CD8-positive, alpha-beta memory T cell (primary cell): ENCODE results near the gene MAN2A1. TPM values are rescaled to one million over a fixed set of nuclear protein-coding genes. Genes with fewer than 3 reads are reported as not detected.
A peak's percentile ranks its signal among the peaks of the same experiment; 100 is the strongest.

ENCODE experiments used
- CTCF ChIA-PET: fragments of 350-600 bp; sonication (Branson Sonifier 250); formaldehyde crosslinking; loops from one replicate; lab custom pipeline; 2021; ENCODE audit warnings: antibody characterized with exemption; lab: Charles Lee
- POLR2A ChIA-PET: fragments of 350-600 bp; sonication (Branson Sonifier 250); formaldehyde crosslinking; loops from one replicate; lab custom pipeline; 2021; ENCODE audit warnings: antibody characterized with exemption; lab: Charles Lee
- DNase-seq, 5 donors: peaks; one replicate each; pipeline versions ENCODE4 v3.0.0 to v3.0.0-alpha.2; 2020 to 2022; ENCODE audit warnings: mixed read lengths in 1 of 5
- H3K27ac ChIP-seq: one replicate; pipeline ENCODE4 v1.7.0; 2013; ENCODE audit warnings: low read depth, mild to moderate bottlenecking, low read length, moderate library complexity
- H3K27me3 ChIP-seq: 2 replicates; pipeline ENCODE4 v1.7.0; 2013; ENCODE audit warnings: low read length, mild to moderate bottlenecking; ENCODE audit not compliant: insufficient read depth, poor library complexity, severe bottlenecking
- H3K36me3 ChIP-seq: 2 replicates; pipeline ENCODE4 v1.7.0; 2013; ENCODE audit warnings: mild to moderate bottlenecking, low read length, moderate library complexity; ENCODE audit not compliant: insufficient read depth
- H3K4me1 ChIP-seq: 2 replicates; pipeline ENCODE4 v1.7.0; 2013; ENCODE audit warnings: mild to moderate bottlenecking, low read length, moderate library complexity; ENCODE audit not compliant: insufficient read depth
- H3K4me3 ChIP-seq: 2 replicates; pipeline ENCODE4 v1.7.0; 2013; ENCODE audit warnings: mild to moderate bottlenecking, low read length
- H3K9me3 ChIP-seq: 2 replicates; pipeline ENCODE4 v1.7.0; 2013; ENCODE audit warnings: mild to moderate bottlenecking, low read length
- H3K27ac Mint-ChIP-seq, 8 donors: one replicate each; pipeline ENCODE4 v1.8.0; 2020 to 2021; ENCODE audit warnings: mixed read lengths in 8 of 8, mild to moderate bottlenecking in 6 of 8, inconsistent platforms in 3 of 8, moderate library complexity in 3 of 8
- H3K27me3 Mint-ChIP-seq, 2 donors: one replicate each; pipeline ENCODE4 v1.8.0; 2020 to 2021; ENCODE audit warnings: mixed read lengths in 2 of 2, mild to moderate bottlenecking in 1 of 2, moderate library complexity in 1 of 2
- H3K36me3 Mint-ChIP-seq, 3 donors: one replicate each; pipeline ENCODE4 v1.8.0; 2020 to 2021; ENCODE audit warnings: mixed read lengths in 3 of 3, inconsistent platforms in 1 of 3, mild to moderate bottlenecking in 1 of 3
- H3K4me1 Mint-ChIP-seq, 3 donors: one replicate each; pipeline ENCODE4 v1.8.0; 2020 to 2021; ENCODE audit warnings: mixed read lengths in 3 of 3, inconsistent platforms in 1 of 3, mild to moderate bottlenecking in 1 of 3
- H3K4me3 Mint-ChIP-seq, 7 donors: one replicate each; pipeline ENCODE4 v1.8.0; 2020 to 2021; ENCODE audit warnings: mixed read lengths in 7 of 7, mild to moderate bottlenecking in 6 of 7, moderate library complexity in 4 of 7, inconsistent platforms in 2 of 7
- H3K9me3 Mint-ChIP-seq, 5 donors: one replicate each; pipeline ENCODE4 v1.8.0; 2020 to 2022; ENCODE audit warnings: mixed read lengths in 5 of 5, mild to moderate bottlenecking in 3 of 5, moderate library complexity in 2 of 5, inconsistent platforms in 1 of 5
- polyA plus RNA-seq: library from polyadenylated mRNA; unstranded; fragments of 300-500 nt; fragmentation: Illumina TruSeq; gene quantifications from one replicate; pipeline ENCODE4 v1.2.3, GENCODE V29; 2021
- total RNA-seq, 2 experiments: library from RNA; stranded (reverse); gene quantifications; one replicate each; pipeline ENCODE4 v1.2.3, GENCODE V29; 2021

Gene MAN2A1
- total and polyA plus RNA-seq, 3 experiments from 2014 or later: 28.1 to 30.8 (median 28.9) TPM

GRCh38 chr5:109653042-109653441, 36.7 kb upstream of the MAN2A1 start:
- Histone ChIP-seq H3K4me1 (peaks cover 14% of the 10 kb centered on the region), H3K9me3 (no peaks in the 10 kb centered on the region), H3K27ac (no peak overlapping the region), H3K36me3 (no peaks in the 10 kb centered on the region), H3K27me3 (no peaks in the 10 kb centered on the region), H3K4me3 (no peak overlapping the region)
- DNase-seq: no peak
- POLR2A ChIA-PET: no interaction called here
- Mint-ChIP-seq H3K27ac (no peak overlapping the region), H3K36me3 (no peaks in the 10 kb centered on the region), H3K9me3 (no peaks in the 10 kb centered on the region), H3K4me3 (no peak overlapping the region), H3K27me3 (peaks cover 1 to 10% of the 10 kb centered on the region in 2 donors), H3K4me1 (peaks cover 14 to 16% (median 15%) of the 10 kb centered on the region in 3 donors)
- CTCF ChIA-PET: no interaction called here

GRCh38 chr5:109653561-109654239, 36.0 kb upstream of the MAN2A1 start:
- Histone ChIP-seq H3K9me3 (no peaks in the 10 kb centered on the region), H3K27ac (no peak overlapping the region), H3K4me1 (peaks cover 14% of the 10 kb centered on the region), H3K27me3 (no peaks in the 10 kb centered on the region), H3K36me3 (no peaks in the 10 kb centered on the region), H3K4me3 (no peak overlapping the region)
- peaks cover 3 to 10% of the 10 kb centered on the region in 2 donors for H3K27me3 Mint-ChIP-seq
- no peak for DNase-seq
- CTCF ChIA-PET: no interaction called here
- peak overlapping the region in 1 of 8 donors; percentile 47 for H3K27ac Mint-ChIP-seq
- peaks cover 14 to 16% (median 15%) of the 10 kb centered on the region in 3 donors for H3K4me1 Mint-ChIP-seq
- no peaks in the 10 kb centered on the region for H3K36me3 Mint-ChIP-seq
- H3K9me3 Mint-ChIP-seq: no peaks in the 10 kb centered on the region
- no peak overlapping the region for H3K4me3 Mint-ChIP-seq
- POLR2A ChIA-PET: no interaction called here

GRCh38 chr5:109654455-109654854, 35.3 kb upstream of the MAN2A1 start:
- Histone ChIP-seq H3K4me3 (no peak overlapping the region), H3K36me3 (no peaks in the 10 kb centered on the region)

GRCh38 chr5:109655841-109656240, 33.9 kb upstream of the MAN2A1 start:
- H3K4me3 Mint-ChIP-seq: no peak overlapping the region
- CTCF ChIA-PET: no interaction called here
- H3K27ac ChIP-seq: no peak overlapping the region

More at GRCh38 chr5:109654455-109654854, 35.3 kb upstream of the MAN2A1 start:
- H3K4me3 Mint-ChIP-seq: no peak overlapping the region
- peaks cover 8 to 10% of the 10 kb centered on the region in 2 donors for H3K27me3 Mint-ChIP-seq
- H3K27ac Mint-ChIP-seq: no peak overlapping the region
- H3K9me3 ChIP-seq: no peaks in the 10 kb centered on the region
- peaks cover 14 to 16% (median 15%) of the 10 kb centered on the region in 3 donors for H3K4me1 Mint-ChIP-seq
- no peak for DNase-seq
- H3K27ac ChIP-seq: no peak overlapping the region
- POLR2A ChIA-PET: no interaction called here
- no peaks in the 10 kb centered on the region for H3K36me3 Mint-ChIP-seq
- CTCF ChIA-PET: no interaction called here
- no peaks in the 10 kb centered on the region for H3K27me3 ChIP-seq
- no peaks in the 10 kb centered on the region for H3K9me3 Mint-ChIP-seq
- peaks cover 14% of the 10 kb centered on the region for H3K4me1 ChIP-seq

GRCh38 chr5:109656829-109657228, 32.9 kb upstream of the MAN2A1 start:
- POLR2A ChIA-PET: interaction anchor here (0.5 kb wide), 1 partner anchor 146 kb away, joined by 3 read pairs; no protein-coding TSS in a partner anchor
- H3K9me3 Mint-ChIP-seq: no peaks in the 10 kb centered on the region
- no peak overlapping the region for H3K4me3 ChIP-seq
- peaks cover 14 to 16% (median 15%) of the 10 kb centered on the region in 3 donors for H3K4me1 Mint-ChIP-seq
- no peaks in the 10 kb centered on the region for H3K36me3 Mint-ChIP-seq
- no peaks in the 10 kb centered on the region for H3K27me3 ChIP-seq
- peak overlapping the region in 1 of 7 donors; percentile 5 for H3K4me3 Mint-ChIP-seq
- H3K27me3 Mint-ChIP-seq: peaks cover 15 to 16% of the 10 kb centered on the region in 2 donors
- H3K4me1 ChIP-seq: peaks cover 14% of the 10 kb centered on the region
- DNase-seq: peak in 3 of 5 donors; percentile 45 to 46 (median 46)
- no peak overlapping the region for H3K27ac ChIP-seq
- H3K36me3 ChIP-seq: no peaks in the 10 kb centered on the region
- CTCF ChIA-PET: no interaction called here
- peak overlapping the region in 3 of 8 donors; percentile 12 to 26 (median 14) for H3K27ac Mint-ChIP-seq
- no peaks in the 10 kb centered on the region for H3K9me3 ChIP-seq

More at GRCh38 chr5:109655841-109656240, 33.9 kb upstream of the MAN2A1 start:
- no peaks in the 10 kb centered on the region for H3K36me3 Mint-ChIP-seq
- H3K36me3 ChIP-seq: no peaks in the 10 kb centered on the region
- H3K27me3 ChIP-seq: no peaks in the 10 kb centered on the region
- H3K4me3 ChIP-seq: no peak overlapping the region
- peaks cover 14 to 16% (median 15%) of the 10 kb centered on the region in 3 donors for H3K4me1 Mint-ChIP-seq
- H3K27me3 Mint-ChIP-seq: peaks cover 15 to 16% of the 10 kb centered on the region in 2 donors
- no peak for DNase-seq
- POLR2A ChIA-PET: no interaction called here
- no peaks in the 10 kb centered on the region for H3K9me3 ChIP-seq
- H3K9me3 Mint-ChIP-seq: no peaks in the 10 kb centered on the region
- peak overlapping the region in 1 of 8 donors; percentile 36 for H3K27ac Mint-ChIP-seq
- peaks cover 14% of the 10 kb centered on the region for H3K4me1 ChIP-seq

GRCh38 chr5:109659901-109660300, 29.8 kb upstream of the MAN2A1 start:
- no peak overlapping the region for H3K4me3 Mint-ChIP-seq
- peaks cover 6 to 15% of the 10 kb centered on the region in 2 donors for H3K27me3 Mint-ChIP-seq
- DNase-seq: no peak
- Histone ChIP-seq H3K9me3 (no peaks in the 10 kb centered on the region), H3K27me3 (no peaks in the 10 kb centered on the region), H3K27ac (no peak overlapping the region), H3K4me1 (peaks cover 14% of the 10 kb centered on the region), H3K4me3 (no peak overlapping the region), H3K36me3 (no peaks in the 10 kb centered on the region)
- no peaks in the 10 kb centered on the region for H3K36me3 Mint-ChIP-seq
- no peak overlapping the region for H3K27ac Mint-ChIP-seq
- ChIA-PET POLR2A (interaction anchor here (0.8 kb wide), 1 partner anchor 30 kb away, joined by 3 read pairs; the partner anchor contains the start of gene MAN2A1), CTCF (no interaction called here)
- H3K9me3 Mint-ChIP-seq: no peaks in the 10 kb centered on the region
- H3K4me1 Mint-ChIP-seq: peaks cover 14 to 16% (median 15%) of the 10 kb centered on the region in 3 donors

- POLR2A ChIA-PET: interaction anchor here (0.8 kb wide), 1 partner anchor 29 kb away, joined by 3 read pairs; the partner anchor contains the start of gene MAN2A1
- peaks cover 14% of the 10 kb centered on the region for H3K4me1 ChIP-seq
- Mint-ChIP-seq H3K4me1 (peaks cover 14 to 16% (median 15%) of the 10 kb centered on the region in 3 donors), H3K36me3 (no peaks in the 10 kb centered on the region), H3K27me3 (peaks cover 6 to 15% of the 10 kb centered on the region in 2 donors), H3K4me3 (no peak overlapping the region), H3K27ac (no peak overlapping the region), H3K9me3 (no peaks in the 10 kb centered on the region)
- no peak for DNase-seq
- CTCF ChIA-PET: no interaction called here
- no peak overlapping the region for H3K27ac ChIP-seq
- H3K4me3 ChIP-seq: no peak overlapping the region
- no peaks in the 10 kb centered on the region for H3K9me3 ChIP-seq
- H3K27me3 ChIP-seq: no peaks in the 10 kb centered on the region
- no peaks in the 10 kb centered on the region for H3K36me3 ChIP-seq
Observed at GRCh38 chr5:109660301-109660700, 29.4 kb upstream of the MAN2A1 start.

- Histone ChIP-seq H3K9me3 (no peaks in the 10 kb centered on the region), H3K4me1 (no peaks in the 10 kb centered on the region), H3K27ac (no peak overlapping the region), H3K27me3 (no peaks in the 10 kb centered on the region), H3K4me3 (no peak overlapping the region), H3K36me3 (no peaks in the 10 kb centered on the region)
- H3K27me3 Mint-ChIP-seq: peaks cover 6 to 47% of the 10 kb centered on the region in 2 donors
- H3K4me1 Mint-ChIP-seq: no peaks in the 10 kb centered on the region
- no peak overlapping the region for H3K27ac Mint-ChIP-seq
- DNase-seq: no peak
- CTCF ChIA-PET: no interaction called here
- H3K4me3 Mint-ChIP-seq: no peak overlapping the region
- H3K36me3 Mint-ChIP-seq: no peaks in the 10 kb centered on the region
- POLR2A ChIA-PET: no interaction called here
- H3K9me3 Mint-ChIP-seq: no peaks in the 10 kb centered on the region
Observed at GRCh38 chr5:109668237-109668636, 21.5 kb upstream of the MAN2A1 start.
